ENCODE data around the gene RPS6KA2. TPM values are rescaled to one million over a fixed set of nuclear protein-coding genes. Genes with fewer than 3 reads are reported as not detected.

The RPS6KA2 gene
- total RNA-seq, 2 donors from 2014 or later = 59.5 to 75.4 TPM

DNA sequence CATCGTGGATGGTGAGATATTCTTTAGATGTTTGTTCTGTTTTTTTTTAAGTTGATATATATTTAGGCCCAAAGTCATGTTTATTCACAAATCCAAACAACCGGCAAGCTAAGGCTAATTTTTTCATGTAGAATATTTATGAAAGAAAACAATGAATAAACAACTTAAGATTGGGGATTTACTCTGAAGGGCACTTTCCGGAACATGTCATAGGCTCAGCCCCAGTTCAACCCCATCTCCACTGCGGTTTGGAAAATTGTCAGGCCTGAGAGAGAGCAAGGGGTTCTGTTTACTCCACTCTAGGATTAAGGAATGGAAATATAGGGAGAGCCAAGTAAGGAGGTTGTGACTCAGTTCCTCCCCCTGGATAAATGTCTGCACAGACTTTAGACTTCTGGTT, 18.3 kb downstream of the RPS6KA2 start:
- Histone ChIP-seq H3K36me3 (no peaks in the 10 kb centered on the region), H3K27ac (no peak overlapping the region), H3K27me3 (replicated peaks; ENCODE audit: insufficient read depth) (no peaks in the 10 kb centered on the region), H3K4me3 (no peak overlapping the region), H3K9me3 (no peaks in the 10 kb centered on the region), H3K4me1 (ENCODE audit: control insufficient read depth in 1 of 2, low read depth in 2 of 2) (no peaks in the 10 kb centered on the region)
- ATAC-seq (ENCODE audit: insufficient number of reproducible peaks, low FRiP score, low read depth) (no peak), DNase-seq (ENCODE audit: low spot score) (no peak)
- TF ChIP-seq, protein P1, sequence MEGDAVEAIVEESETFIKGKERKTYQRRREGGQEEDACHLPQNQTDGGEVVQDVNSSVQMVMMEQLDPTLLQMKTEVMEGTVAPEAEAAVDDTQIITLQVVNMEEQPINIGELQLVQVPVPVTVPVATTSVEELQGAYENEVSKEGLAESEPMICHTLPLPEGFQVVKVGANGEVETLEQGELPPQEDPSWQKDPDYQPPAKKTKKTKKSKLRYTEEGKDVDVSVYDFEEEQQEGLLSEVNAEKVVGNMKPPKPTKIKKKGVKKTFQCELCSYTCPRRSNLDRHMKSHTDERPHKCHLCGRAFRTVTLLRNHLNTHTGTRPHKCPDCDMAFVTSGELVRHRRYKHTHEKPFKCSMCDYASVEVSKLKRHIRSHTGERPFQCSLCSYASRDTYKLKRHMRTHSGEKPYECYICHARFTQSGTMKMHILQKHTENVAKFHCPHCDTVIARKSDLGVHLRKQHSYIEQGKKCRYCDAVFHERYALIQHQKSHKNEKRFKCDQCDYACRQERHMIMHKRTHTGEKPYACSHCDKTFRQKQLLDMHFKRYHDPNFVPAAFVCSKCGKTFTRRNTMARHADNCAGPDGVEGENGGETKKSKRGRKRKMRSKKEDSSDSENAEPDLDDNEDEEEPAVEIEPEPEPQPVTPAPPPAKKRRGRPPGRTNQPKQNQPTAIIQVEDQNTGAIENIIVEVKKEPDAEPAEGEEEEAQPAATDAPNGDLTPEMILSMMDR (IDR thresholded peaks at IDR 0.05) = no peak

DNA sequence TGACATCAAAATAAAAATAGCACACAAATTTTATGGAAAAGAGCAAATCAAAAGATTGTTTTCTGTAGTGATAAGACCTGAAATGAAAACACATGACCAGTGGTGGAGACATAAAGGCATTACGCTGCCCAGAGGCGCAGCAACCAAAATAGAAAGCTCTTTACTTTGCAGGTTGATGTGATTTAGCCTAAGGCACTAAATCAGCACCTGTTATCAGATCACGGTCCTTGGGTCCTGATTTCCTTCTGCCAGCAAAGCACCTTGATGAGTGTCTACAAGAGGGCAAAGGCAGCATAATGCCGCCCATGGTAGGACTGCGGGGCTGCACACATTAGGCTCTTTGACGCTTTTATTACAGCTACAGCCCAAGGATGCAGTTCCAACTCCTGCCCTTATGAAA, 21.3 kb downstream of the RPS6KA2 start:
- Histone ChIP-seq H3K4me1 (ENCODE audit: control insufficient read depth in 1 of 2, low read depth in 2 of 2) (no peaks in the 10 kb centered on the region), H3K27ac (no peak overlapping the region), H3K27me3 (replicated peaks; ENCODE audit: insufficient read depth) (no peaks in the 10 kb centered on the region), H3K9me3 (no peaks in the 10 kb centered on the region), H3K4me3 (no peak overlapping the region), H3K36me3 (no peaks in the 10 kb centered on the region)
- ATAC-seq (ENCODE audit: insufficient number of reproducible peaks, low FRiP score, low read depth) = no peak
- DNase-seq (ENCODE audit: low spot score) = no peak
- TF ChIP-seq, protein P1 (IDR thresholded peaks at IDR 0.05) = no peak

GRCh38 chr6:166604911-166605310, 22.1 kb downstream of the RPS6KA2 start:
- TF ChIP-seq, protein P1 (IDR thresholded peaks at IDR 0.05) = no peak
- no peaks in the 10 kb centered on the region for H3K9me3 ChIP-seq
- DNase-seq (ENCODE audit: low spot score) = no peak

GRCh38 chr6:166604328-166604727, 22.7 kb downstream of the RPS6KA2 start:
- no peaks in the 10 kb centered on the region for H3K4me1 ChIP-seq (ENCODE audit: control insufficient read depth in 1 of 2, low read depth in 2 of 2)
- ATAC-seq (ENCODE audit: insufficient number of reproducible peaks, low FRiP score, low read depth) (no peak), DNase-seq (ENCODE audit: low spot score) (no peak)
- TF ChIP-seq, protein P1 (IDR thresholded peaks at IDR 0.05) = no peak
- H3K4me3 ChIP-seq = no peak overlapping the region
- no peaks in the 10 kb centered on the region for H3K27me3 ChIP-seq (replicated peaks; ENCODE audit: insufficient read depth)
- no peaks in the 10 kb centered on the region for H3K36me3 ChIP-seq
- H3K27ac ChIP-seq = no peak overlapping the region
- H3K9me3 ChIP-seq = no peaks in the 10 kb centered on the region

More at GRCh38 chr6:166604911-166605310, 22.1 kb downstream of the RPS6KA2 start:
- Histone ChIP-seq H3K4me3 (no peak overlapping the region), H3K36me3 (no peaks in the 10 kb centered on the region), H3K27ac (no peak overlapping the region), H3K4me1 (ENCODE audit: control insufficient read depth in 1 of 2, low read depth in 2 of 2) (no peaks in the 10 kb centered on the region), H3K27me3 (replicated peaks; ENCODE audit: insufficient read depth) (no peaks in the 10 kb centered on the region)
- ATAC-seq (ENCODE audit: insufficient number of reproducible peaks, low FRiP score, low read depth) = no peak

GRCh38 chr6:166603043-166603690, 23.9 kb downstream of the RPS6KA2 start:
- DNase-seq (ENCODE audit: low spot score) = no peak

More at GRCh38 chr6:166603043-166603690, 23.9 kb downstream of the RPS6KA2 start:
- H3K36me3 ChIP-seq = no peaks in the 10 kb centered on the region
- TF ChIP-seq, protein P1 (IDR thresholded peaks at IDR 0.05) = no peak
- H3K27me3 ChIP-seq (replicated peaks; ENCODE audit: insufficient read depth) = no peaks in the 10 kb centered on the region
- H3K4me3 ChIP-seq = no peak overlapping the region
- ATAC-seq (ENCODE audit: insufficient number of reproducible peaks, low FRiP score, low read depth) = no peak
- peaks cover 7% of the 10 kb centered on the region in 2 donors for H3K4me1 ChIP-seq (ENCODE audit: control insufficient read depth in 1 of 2, low read depth in 2 of 2)
- no peaks in the 10 kb centered on the region for H3K9me3 ChIP-seq
- H3K27ac ChIP-seq = no peak overlapping the region
